GM19397 (cell line): ENCODE measurements around the gene DCTN2.
"Not testable (repeated sequence)": the region's sequence is repeated elsewhere in the genome, so short reads cannot be mapped to it uniquely, and the experiment has no call there.

Source experiments
- ATAC-seq: cut with Tn5 transposase; IDR thresholded peaks from one replicate; pipeline ENCODE4 v1.9.1; 2021; ENCODE audit warnings: mild to moderate bottlenecking, moderate library complexity; ENCODE audit not compliant: unreplicated experiment

DCTN2 gene

GRCh38 chr12:57577981-57578758, 31.2 kb upstream of the DCTN2 start:
- no peak for ATAC-seq

- no peak for ATAC-seq
These were observed 29.7 kb upstream of the DCTN2 start for GRCh38 chr12:57576613-57577160.

- ATAC-seq, result no peak
These were observed 29.0 kb upstream of the DCTN2 start for GRCh38 chr12:57575771-57576612.

GRCh38 chr12:57574795-57575194, 27.8 kb upstream of the DCTN2 start:
- no peak for ATAC-seq

GRCh38 chr12:57571926-57572762, 25.2 kb upstream of the DCTN2 start:
- no peak for ATAC-seq

GRCh38 chr12:57570438-57570837, 23.4 kb upstream of the DCTN2 start:
- not testable (repeated sequence) for ATAC-seq

GRCh38 chr12:57569858-57570257, 22.9 kb upstream of the DCTN2 start:
- ATAC-seq, result no peak

- ATAC-seq, result no peak
These were observed 21.8 kb upstream of the DCTN2 start for GRCh38 chr12:57568838-57569237.

- ATAC-seq, result no peak
These were observed 17.3 kb upstream of the DCTN2 start for GRCh38 chr12:57564178-57564740.

GRCh38 chr12:57563358-57563757, 16.4 kb upstream of the DCTN2 start:
- ATAC-seq, result no peak

- ATAC-seq, result not testable (repeated sequence)
These were observed 14.1 kb upstream of the DCTN2 start for GRCh38 chr12:57561117-57561516.

GRCh38 chr12:57560516-57560915, 13.5 kb upstream of the DCTN2 start:
- ATAC-seq, result no peak

GRCh38 chr12:57558864-57559263, 11.9 kb upstream of the DCTN2 start:
- no peak for ATAC-seq

- ATAC-seq, result no peak
These were observed 7.9 kb upstream of the DCTN2 start for GRCh38 chr12:57554897-57555296.

- ATAC-seq, result no peak
These were observed 7.5 kb upstream of the DCTN2 start for GRCh38 chr12:57554453-57554852.

- no peak for ATAC-seq
These were observed 6.6 kb upstream of the DCTN2 start for GRCh38 chr12:57553343-57554202.

GRCh38 chr12:57552835-57553313, 5.9 kb upstream of the DCTN2 start:
- ATAC-seq, result no peak

GRCh38 chr12:57552306-57552651, 5.3 kb upstream of the DCTN2 start:
- ATAC-seq, result no peak

- ATAC-seq, result no peak
These were observed 4.8 kb upstream of the DCTN2 start for GRCh38 chr12:57551637-57552305.
